IMR-90 (cell line): Measurements from ENCODE around the gene RPRM. TPM values are rescaled to one million over a fixed set of nuclear protein-coding genes. Genes with fewer than 3 reads are reported as not detected.

ENCODE experiments used
- ATAC-seq: fragments of 200-7000 bp; cut with Tn5 transposase; 2 replicates; pipeline ENCODE4 v1.9.1; 2020; ENCODE audit warnings: low read depth, mild to moderate bottlenecking, moderate library complexity
- BruUV-seq: library from RNA; stranded (reverse); fragments of 400-500 nt; replicated peaks from 2 replicates; lab custom pipeline; 2021; lab: Mats Ljungman, UMichigan
- CTCF ChIA-PET: fragments of 300-600 bp; formaldehyde crosslinking; extraction: SDS; loops from one replicate; lab custom pipeline; 2021; ENCODE audit warnings: antibody characterized with exemption; lab: Yijun Ruan, JAX
- POLR2A ChIA-PET: fragments of 300-600 bp; sonication (Branson Sonifier 250); formaldehyde crosslinking; loops from one replicate; lab custom pipeline; 2022; ENCODE audit warnings: antibody characterized with exemption; ENCODE audit not compliant: unreplicated experiment; lab: Charles Lee
- DNase-seq: peaks from one replicate; pipeline ENCODE4 v3.0.0; 2013
- H2AFZ ChIP-seq: replicated peaks from 2 replicates; pipeline ENCODE3; 2013; ENCODE audit warnings: low read length, mild to moderate bottlenecking; ENCODE audit not compliant: poor library complexity
- H2AK5ac ChIP-seq: 2 replicates; pipeline ENCODE4 v1.6.1; 2013; ENCODE audit warnings: low read depth, low read length, inconsistent platforms
- H2AK9ac ChIP-seq: replicated peaks from 2 replicates; pipeline ENCODE3; 2013; ENCODE audit warnings: mild to moderate bottlenecking, low read depth, low read length, moderate library complexity; ENCODE audit not compliant: poor library complexity
- H2BK120ac ChIP-seq: 2 replicates; pipeline ENCODE4 v1.6.1; 2013; ENCODE audit warnings: low read depth, low read length, inconsistent platforms
- H2BK15ac ChIP-seq: 3 replicates; pipeline ENCODE4 v1.6.1; 2013; ENCODE audit warnings: low read depth, low read length, inconsistent platforms
- H2BK20ac ChIP-seq: 2 replicates; pipeline ENCODE4 v1.6.1; 2013; ENCODE audit warnings: low read depth, mild to moderate bottlenecking, inconsistent platforms, low read length, moderate library complexity
- H2BK5ac ChIP-seq: 2 replicates; pipeline ENCODE4 v1.6.1; 2013; ENCODE audit warnings: mild to moderate bottlenecking, low read depth, low read length, inconsistent platforms; ENCODE audit not compliant: poor library complexity, severe bottlenecking
- H3K14ac ChIP-seq: replicated peaks from 2 replicates; pipeline ENCODE4 v1.6.1; 2013; ENCODE audit warnings: low read depth, low read length, inconsistent platforms
- H3K18ac ChIP-seq: 2 replicates; pipeline ENCODE4 v1.6.1; 2013; ENCODE audit warnings: low read depth, low read length, control low read depth
- H3K23ac ChIP-seq: 2 replicates; pipeline ENCODE4 v1.6.1; 2013; ENCODE audit warnings: low read depth, low read length, inconsistent platforms
- H3K27ac ChIP-seq: 2 replicates; pipeline ENCODE4 v1.5.1; 2013; ENCODE audit warnings: mild to moderate bottlenecking, control low read depth, low read length; ENCODE audit not compliant: insufficient read depth
- H3K27me3 ChIP-seq: 2 replicates; pipeline ENCODE4 v1.6.1; 2013; ENCODE audit warnings: low read length; ENCODE audit not compliant: control insufficient read depth, insufficient read depth
- H3K36me3 ChIP-seq: 2 replicates; pipeline ENCODE4 v1.6.1; 2013; ENCODE audit warnings: low read length, mixed read lengths; ENCODE audit not compliant: control insufficient read depth, insufficient read depth
- H3K4ac ChIP-seq: 2 replicates; pipeline ENCODE4 v1.6.1; 2013; ENCODE audit warnings: low read depth, low read length, inconsistent platforms
- H3K4me1 ChIP-seq: 2 replicates; pipeline ENCODE4 v1.6.1; 2013; ENCODE audit warnings: low read length, mixed read lengths; ENCODE audit not compliant: control insufficient read depth, insufficient read depth
- H3K4me2 ChIP-seq: 2 replicates; pipeline ENCODE4 v1.6.1; 2013; ENCODE audit warnings: low read depth, mild to moderate bottlenecking, control low read depth, low read length, moderate library complexity
- H3K4me3 ChIP-seq: 2 replicates; pipeline ENCODE4 v1.5.1; 2013; ENCODE audit warnings: low read depth, mild to moderate bottlenecking, control low read depth, low read length, moderate library complexity; ENCODE audit not compliant: insufficient read depth
- H3K56ac ChIP-seq: 2 replicates; pipeline ENCODE4 v1.6.1; 2013; ENCODE audit warnings: low read length, inconsistent platforms; ENCODE audit not compliant: insufficient read depth; ENCODE audit errors: extremely low read depth
- H3K79me1 ChIP-seq, 2 experiments: 2 replicates each; pipeline ENCODE4 v1.6.1; 2013; ENCODE audit warnings: low read length in 2 of 2, inconsistent platforms in 1 of 2, low read depth in 1 of 2
- H3K9ac ChIP-seq: 2 replicates; pipeline ENCODE4 v1.6.1; 2013; ENCODE audit warnings: low read depth, low read length, control low read depth
- H3K9me1 ChIP-seq: 2 replicates; pipeline ENCODE4 v1.6.1; 2013; ENCODE audit warnings: low read length, inconsistent platforms; ENCODE audit not compliant: insufficient read depth
- H3K9me3 ChIP-seq: 2 replicates; pipeline ENCODE4 v1.6.1; 2013; ENCODE audit warnings: low read length; ENCODE audit not compliant: control insufficient read depth, insufficient read depth
- H4K20me1 ChIP-seq: 2 replicates; pipeline ENCODE4 v1.6.1; 2013; ENCODE audit warnings: low read length, inconsistent platforms; ENCODE audit not compliant: insufficient read depth
- H4K5ac ChIP-seq: 2 replicates; pipeline ENCODE4 v1.6.1; 2013; ENCODE audit warnings: mild to moderate bottlenecking, low read depth, low read length, control low read depth
- H4K8ac ChIP-seq, 2 experiments: 2 replicates each; pipeline ENCODE4 v1.6.1; 2013; ENCODE audit warnings: low read depth in 2 of 2, low read length in 2 of 2, control low read depth in 1 of 2, inconsistent platforms in 1 of 2
- H4K91ac ChIP-seq: 2 replicates; pipeline ENCODE4 v1.6.1; 2013; ENCODE audit warnings: low read depth, low read length, inconsistent platforms; ENCODE audit not compliant: insufficient read depth
- BHLHE40 ChIP-seq: fragments of 150-350 bp; IDR thresholded peaks from 2 replicates; pipeline ENCODE4 v1.6.1; 2016; ENCODE audit warnings: mild to moderate bottlenecking, low read depth, low read length
- CEBPB ChIP-seq: IDR thresholded peaks from 2 replicates; pipeline ENCODE4 v1.6.1; 2012; ENCODE audit warnings: low read depth, low read length, improper control_type of control experiment
- CHD1 ChIP-seq: IDR thresholded peaks from 2 replicates; pipeline ENCODE4 v1.6.1; 2012; ENCODE audit warnings: low read depth, low read length, improper control_type of control experiment
- MAFK ChIP-seq: IDR thresholded peaks from 2 replicates; pipeline ENCODE4 v1.6.1; 2012; ENCODE audit warnings: low read depth, low read length, improper control_type of control experiment
- MAZ ChIP-seq: IDR thresholded peaks from 2 replicates; pipeline ENCODE4 v1.6.1; 2012; ENCODE audit warnings: low read depth, mild to moderate bottlenecking, low read length, improper control_type of control experiment, moderate library complexity, borderline replicate concordance
- MXI1 ChIP-seq: IDR thresholded peaks from 2 replicates; pipeline ENCODE4 v1.6.1; 2012; ENCODE audit warnings: low read depth, mild to moderate bottlenecking, low read length, moderate library complexity, borderline replicate concordance
- NFE2L2 ChIP-seq: fragments of 150-350 bp; IDR thresholded peaks from 2 replicates; pipeline ENCODE4 v1.6.1; 2016; ENCODE audit warnings: low read depth, mild to moderate bottlenecking, low read length
- POLR2A ChIP-seq: IDR thresholded peaks from 2 replicates; pipeline ENCODE4 v1.6.1; 2012; ENCODE audit warnings: mild to moderate bottlenecking, low read depth, low read length
- RCOR1 ChIP-seq: IDR thresholded peaks from 2 replicates; pipeline ENCODE4 v1.6.1; 2012; ENCODE audit warnings: mild to moderate bottlenecking, low read length, improper control_type of control experiment; ENCODE audit not compliant: insufficient replicate concordance
- RFX5 ChIP-seq: IDR thresholded peaks from 2 replicates; pipeline ENCODE4 v1.8.0; 2012; ENCODE audit warnings: low read depth, mild to moderate bottlenecking, low read length, moderate library complexity
- SMC3 ChIP-seq: fragments of 150-350 bp; IDR thresholded peaks from 2 replicates; pipeline ENCODE4 v1.6.1; 2016; ENCODE audit warnings: low read depth, mild to moderate bottlenecking, antibody characterized with exemption, low read length, moderate library complexity
- WGBS, 2 experiments: methylation state at CpG; one replicate each; pipeline versions ENCODE4 v1.1.5 to v1.1.7; 2013; ENCODE audit warnings: missing lambda C conversion rate in 2 of 2; ENCODE audit not compliant: insufficient read length in 1 of 2; ENCODE audit errors: extremely low coverage in 2 of 2; 5-methylcytosine and 5-hydroxymethylcytosine counted together
- dilution Hi-C: fragments of 300-500 bp; cut with HindIII; formaldehyde crosslinking; loops from one replicate; pipeline ENCODE4 v1.14.3; 2018; ENCODE audit warnings: low sequenced_read_pairs; ENCODE audit not compliant: unreplicated experiment
- in situ Hi-C: fragments of 300-500 bp; cut with MboI; formaldehyde crosslinking; loops from 3 replicates; pipeline ENCODE4 v1.14.3; 2019; ENCODE audit warnings: low sequenced_read_pairs, inconsistent platforms, mixed read lengths
- intact Hi-C: fragments of 100-400 bp; cut with micrococcal nuclease; formaldehyde crosslinking; loops from 2 replicates; pipeline ENCODE4 v1.10.0; 2022
- polyA plus RNA-seq, 3 experiments: library from polyadenylated mRNA; depleted of rRNA; stranded (reverse); fragments of >200 nt; gene quantifications; 2 replicates each; pipeline ENCODE4 v1.2.3, GENCODE V29; 2012; ENCODE audit warnings: low replicate concordance in 1 of 3
- total RNA-seq: library from RNA; depleted of rRNA; stranded (reverse); fragments of >200 nt; gene quantifications from 2 replicates; pipeline ENCODE4 v1.2.3, GENCODE V29; 2012
- TF ChIP-seq, protein P1 (sequence below): conservative IDR thresholded peaks from 2 replicates; pipeline ENCODE4 v1.5.1; 2012; ENCODE audit warnings: mild to moderate bottlenecking, low read depth, low read length, improper control_type of control experiment
- TF ChIP-seq, protein P2 (sequence below): fragments of 150-350 bp; IDR thresholded peaks from 2 replicates; pipeline ENCODE4 v1.6.1; 2016; ENCODE audit warnings: low read depth, mild to moderate bottlenecking, low read length, moderate library complexity, borderline replicate concordance

Gene RPRM
- total and polyA plus RNA-seq, 2 of the 4 experiments (the other 2 are of a cell fraction), result not detected

DNA sequence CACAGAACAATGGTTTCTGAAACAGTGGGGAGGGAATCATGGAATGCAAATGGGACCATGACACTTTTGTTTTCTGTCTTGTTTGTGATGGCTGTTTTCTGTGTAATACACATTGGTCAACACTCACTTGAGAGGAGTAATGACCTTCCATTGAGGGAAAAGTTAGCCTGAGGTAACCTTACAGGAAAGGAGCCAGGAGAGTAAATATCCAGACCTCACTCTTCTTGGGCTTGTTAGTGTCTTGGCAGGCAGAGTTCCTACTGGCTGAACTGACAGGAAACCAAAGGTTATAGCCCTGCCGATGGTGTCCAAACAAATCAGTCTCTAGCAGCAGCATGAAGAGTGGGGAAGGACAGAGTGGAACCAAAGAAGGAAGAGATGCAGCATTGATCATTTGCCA, 17.2 kb upstream of the RPRM start:
- no peaks in the 10 kb centered on the region for H3K4me1 ChIP-seq
- no peaks in the 10 kb centered on the region for H3K36me3 ChIP-seq
- no peak overlapping the region for H2BK120ac ChIP-seq
- H4K91ac ChIP-seq, result no peak overlapping the region
- no CpG with 5 or more reads among the region's 1 CpG for WGBS, 2 experiments
- no peak overlapping the region for H3K9ac ChIP-seq
- no peaks in the 10 kb centered on the region for H3K79me1 ChIP-seq
- no peaks in the 10 kb centered on the region for H3K27me3 ChIP-seq
- no peak overlapping the region for H2BK20ac ChIP-seq
- dilution Hi-C loops, result no loop called here
- H2AFZ ChIP-seq, result no peak overlapping the region
- ATAC-seq (no peak), DNase-seq (no peak)
- TF ChIP-seq, protein P1, sequence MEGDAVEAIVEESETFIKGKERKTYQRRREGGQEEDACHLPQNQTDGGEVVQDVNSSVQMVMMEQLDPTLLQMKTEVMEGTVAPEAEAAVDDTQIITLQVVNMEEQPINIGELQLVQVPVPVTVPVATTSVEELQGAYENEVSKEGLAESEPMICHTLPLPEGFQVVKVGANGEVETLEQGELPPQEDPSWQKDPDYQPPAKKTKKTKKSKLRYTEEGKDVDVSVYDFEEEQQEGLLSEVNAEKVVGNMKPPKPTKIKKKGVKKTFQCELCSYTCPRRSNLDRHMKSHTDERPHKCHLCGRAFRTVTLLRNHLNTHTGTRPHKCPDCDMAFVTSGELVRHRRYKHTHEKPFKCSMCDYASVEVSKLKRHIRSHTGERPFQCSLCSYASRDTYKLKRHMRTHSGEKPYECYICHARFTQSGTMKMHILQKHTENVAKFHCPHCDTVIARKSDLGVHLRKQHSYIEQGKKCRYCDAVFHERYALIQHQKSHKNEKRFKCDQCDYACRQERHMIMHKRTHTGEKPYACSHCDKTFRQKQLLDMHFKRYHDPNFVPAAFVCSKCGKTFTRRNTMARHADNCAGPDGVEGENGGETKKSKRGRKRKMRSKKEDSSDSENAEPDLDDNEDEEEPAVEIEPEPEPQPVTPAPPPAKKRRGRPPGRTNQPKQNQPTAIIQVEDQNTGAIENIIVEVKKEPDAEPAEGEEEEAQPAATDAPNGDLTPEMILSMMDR, result no peak
- TF ChIP-seq MXI1 (no peak), RCOR1 (no peak), MAZ (no peak), CHD1 (no peak), SMC3 (no peak), RFX5 (no peak), BHLHE40 (no peak), NFE2L2 (no peak), CEBPB (no peak), POLR2A (no peak), MAFK (no peak)
- TF ChIP-seq, protein P2, sequence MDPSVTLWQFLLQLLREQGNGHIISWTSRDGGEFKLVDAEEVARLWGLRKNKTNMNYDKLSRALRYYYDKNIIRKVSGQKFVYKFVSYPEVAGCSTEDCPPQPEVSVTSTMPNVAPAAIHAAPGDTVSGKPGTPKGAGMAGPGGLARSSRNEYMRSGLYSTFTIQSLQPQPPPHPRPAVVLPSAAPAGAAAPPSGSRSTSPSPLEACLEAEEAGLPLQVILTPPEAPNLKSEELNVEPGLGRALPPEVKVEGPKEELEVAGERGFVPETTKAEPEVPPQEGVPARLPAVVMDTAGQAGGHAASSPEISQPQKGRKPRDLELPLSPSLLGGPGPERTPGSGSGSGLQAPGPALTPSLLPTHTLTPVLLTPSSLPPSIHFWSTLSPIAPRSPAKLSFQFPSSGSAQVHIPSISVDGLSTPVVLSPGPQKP, result no peak
- no peak overlapping the region for H3K4ac ChIP-seq
- no peak overlapping the region for H2AK5ac ChIP-seq
- H3K4me2 ChIP-seq, result no peak overlapping the region
- H2BK15ac ChIP-seq, result no peak overlapping the region
- no peak overlapping the region for H3K4me3 ChIP-seq
- no peak overlapping the region for H3K23ac ChIP-seq
- intact Hi-C loops, result no loop called here
- H4K20me1 ChIP-seq, result no peaks in the 10 kb centered on the region
- ChIA-PET POLR2A (no interaction called here), CTCF (no interaction called here)
- no peak overlapping the region for H3K56ac ChIP-seq
- no peak overlapping the region for H2AK9ac ChIP-seq
- in situ Hi-C loops, result no loop called here
- H3K18ac ChIP-seq, result no peak overlapping the region
- H3K14ac ChIP-seq, result no peak overlapping the region
- no TSS peak for BruUV-seq
- no peak overlapping the region for H3K27ac ChIP-seq
- no peak overlapping the region for H2BK5ac ChIP-seq
- H3K9me3 ChIP-seq, result peaks cover 7% of the 10 kb centered on the region; the same call in 1 of the 2 replicates
- H4K8ac ChIP-seq, result no peak overlapping the region
- no peaks in the 10 kb centered on the region for H3K9me1 ChIP-seq
- H4K5ac ChIP-seq, result no peak overlapping the region
